SJCRH30 (cell line): ENCODE data around the gene AGAP1. TPM values are rescaled to one million over a fixed set of nuclear protein-coding genes. Genes with fewer than 3 reads are reported as not detected.
A peak's percentile ranks its signal among the peaks of the same experiment; 100 is the strongest.

Experiments used
- DNase-seq, 2 experiments: peaks; one replicate each; pipeline ENCODE4 v3.0.0-alpha.2; 2015 to 2020
- H3K27ac ChIP-seq: fragments of 250-450 bp; sonication (Bioruptor Pico); 2 replicates; pipeline ENCODE4 v1.5.1; 2020; ENCODE audit warnings: mild to moderate bottlenecking, moderate library complexity
- H3K27me3 ChIP-seq: fragments of 250-450 bp; sonication (Bioruptor Pico); 2 replicates; pipeline ENCODE4 v1.5.1; 2020; ENCODE audit warnings: mild to moderate bottlenecking, moderate library complexity
- H3K36me3 ChIP-seq: fragments of 250-450 bp; sonication (Bioruptor Pico); 2 replicates; pipeline ENCODE4 v1.5.1; 2020; ENCODE audit warnings: mild to moderate bottlenecking, moderate library complexity
- H3K4me1 ChIP-seq: fragments of 250-450 bp; sonication (Bioruptor Pico); 2 replicates; pipeline ENCODE4 v1.5.1; 2020; ENCODE audit warnings: mild to moderate bottlenecking, moderate library complexity
- H3K4me3 ChIP-seq: fragments of 250-450 bp; sonication (Bioruptor Pico); 2 replicates; pipeline ENCODE4 v1.5.1; 2020; ENCODE audit warnings: mild to moderate bottlenecking, moderate library complexity
- H3K9me3 ChIP-seq: fragments of 250-450 bp; sonication (Bioruptor Pico); replicated peaks from 2 replicates; pipeline ENCODE4 v1.5.1; 2020; ENCODE audit warnings: mild to moderate bottlenecking, moderate library complexity
- total RNA-seq: library from RNA; depleted of rRNA; stranded (reverse); fragments of >200 nt; shearing (Covaris generic); gene quantifications from 2 replicates; pipeline ENCODE4 v1.2.3, GENCODE V29; 2014

The AGAP1 gene
- total RNA-seq, 1 experiment from 2014 or later, result 27.8 TPM

GRCh38 chr2:236165842-236166795 is 672.3 kb downstream of the AGAP1 start:
- H3K4me3 ChIP-seq, result peak overlapping the region; percentile 84
- no peak overlapping the region; the same call in 1 of the 2 replicates for H3K27ac ChIP-seq
- no peak for DNase-seq
- peaks cover 17% of the 10 kb centered on the region for H3K36me3 ChIP-seq
- no peaks in the 10 kb centered on the region for H3K27me3 ChIP-seq
- no peaks in the 10 kb centered on the region for H3K9me3 ChIP-seq
- H3K4me1 ChIP-seq, result peaks cover 7% of the 10 kb centered on the region; the same call in 1 of the 2 replicates

DNA sequence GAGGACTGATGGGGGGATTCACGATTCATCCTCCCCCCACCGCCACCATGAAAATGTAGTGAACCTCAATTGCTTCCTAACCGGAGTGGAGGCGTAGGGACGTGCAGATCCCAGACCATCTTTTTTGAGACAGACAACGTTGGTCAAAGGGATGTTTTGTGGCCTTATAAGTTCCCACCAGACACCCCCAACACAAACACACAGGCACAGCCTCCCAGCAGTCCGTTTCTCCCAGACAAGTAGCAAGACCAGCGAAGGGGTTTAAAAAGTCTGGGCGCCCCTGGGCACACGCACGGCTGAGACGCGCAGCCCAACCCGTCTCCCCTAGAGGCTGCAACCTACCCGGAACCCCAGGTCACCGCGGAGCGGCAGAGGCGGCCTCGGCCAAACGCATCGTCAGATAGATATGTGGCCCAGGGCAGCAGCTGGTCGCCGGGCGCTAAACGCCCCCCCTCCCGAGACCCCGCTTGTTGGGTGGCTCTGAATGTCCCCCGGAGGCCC is 673.0 kb downstream of the AGAP1 start:
- Histone ChIP-seq H3K27ac (peak overlapping the region; percentile 58), H3K36me3 (peaks cover 17% of the 10 kb centered on the region), H3K9me3 (no peaks in the 10 kb centered on the region), H3K4me1 (peaks cover 7% of the 10 kb centered on the region; the same call in 1 of the 2 replicates), H3K27me3 (no peaks in the 10 kb centered on the region), H3K4me3 (peak overlapping the region; percentile 84)
- no peak for DNase-seq

- DNase-seq, result peak; percentile 82 to 83
- Histone ChIP-seq H3K36me3 (peaks cover 15% of the 10 kb centered on the region), H3K27ac (peak overlapping the region; percentile 58), H3K9me3 (no peaks in the 10 kb centered on the region), H3K27me3 (no peaks in the 10 kb centered on the region), H3K4me1 (peaks cover 12% of the 10 kb centered on the region), H3K4me3 (peak overlapping the region; percentile 84)
These were observed 673.7 kb downstream of the AGAP1 start for GRCh38 chr2:236167297-236168109.

DNA sequence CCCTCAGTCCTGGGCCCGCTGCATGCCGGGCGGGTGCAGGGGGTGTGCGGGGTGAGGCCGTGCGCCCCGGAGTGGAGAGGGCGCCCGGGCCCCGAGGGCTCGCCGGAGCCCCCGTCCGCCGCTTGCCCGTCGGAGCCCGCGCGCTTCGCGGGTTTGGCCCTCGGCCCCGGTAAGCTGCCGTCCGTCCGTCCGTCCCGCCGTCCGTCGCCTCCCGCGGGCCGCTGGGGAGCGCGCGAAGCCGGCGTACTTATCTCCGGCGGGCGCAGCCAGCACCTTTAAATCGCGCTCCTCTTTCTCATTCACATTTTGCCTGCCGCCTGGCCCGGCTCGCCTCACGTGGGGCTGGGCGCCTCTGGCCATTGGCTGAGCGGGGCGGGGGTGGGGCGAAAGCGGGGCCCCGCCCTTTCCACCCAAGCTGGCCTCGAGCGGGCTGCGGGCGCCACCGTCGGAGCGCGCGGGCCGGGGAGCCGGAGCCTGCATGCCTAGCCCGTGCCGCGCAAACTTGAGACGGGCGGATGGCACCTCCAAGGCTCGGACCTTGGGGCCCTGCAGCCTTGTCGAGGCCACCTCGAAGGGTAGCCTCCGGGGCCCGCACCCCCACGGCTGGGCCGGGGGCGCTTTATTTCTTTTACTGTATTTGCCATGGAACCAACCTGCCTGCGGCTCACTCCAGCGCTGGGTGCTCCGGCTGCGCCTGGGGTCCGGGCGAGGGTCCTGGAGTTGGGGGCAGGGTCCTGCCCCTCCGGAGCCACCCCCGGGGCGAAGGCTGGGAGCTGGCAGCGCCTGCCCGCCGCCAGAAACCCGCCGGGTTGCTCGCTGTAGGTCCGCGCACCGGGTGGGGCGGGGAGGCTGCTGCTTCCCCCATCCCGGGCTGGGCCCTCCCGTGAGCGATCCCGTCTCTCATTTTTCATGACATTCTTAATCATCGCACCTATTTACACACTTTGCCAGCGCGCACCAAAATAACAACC is 674.6 kb downstream of the AGAP1 start, which contains the start of gene GBX2:
TSS of gene GBX2 (minus strand) at position 277 of the 971 bp plus-strand sequence. CDS start 415 bp downstream, outside the sequence.
- H3K36me3 ChIP-seq, result peaks cover 15% of the 10 kb centered on the region
- no peaks in the 10 kb centered on the region for H3K27me3 ChIP-seq
- peak within 1 kb of the TSS; percentile 58 for H3K27ac ChIP-seq
- DNase-seq, result peak; percentile 89 to 95
- H3K9me3 ChIP-seq, result no peaks in the 10 kb centered on the region
- H3K4me3 ChIP-seq, result peak within 1 kb of the TSS; percentile 84
- peaks cover 12% of the 10 kb centered on the region for H3K4me1 ChIP-seq

- Histone ChIP-seq H3K9me3 (no peaks in the 10 kb centered on the region), H3K27me3 (no peaks in the 10 kb centered on the region), H3K4me3 (no peak overlapping the region), H3K27ac (no peak overlapping the region), H3K36me3 (peaks cover 15% of the 10 kb centered on the region), H3K4me1 (peaks cover 12% of the 10 kb centered on the region)
- no peak for DNase-seq
These were observed 675.4 kb downstream of the AGAP1 start for GRCh38 chr2:236169151-236169721.

DNA sequence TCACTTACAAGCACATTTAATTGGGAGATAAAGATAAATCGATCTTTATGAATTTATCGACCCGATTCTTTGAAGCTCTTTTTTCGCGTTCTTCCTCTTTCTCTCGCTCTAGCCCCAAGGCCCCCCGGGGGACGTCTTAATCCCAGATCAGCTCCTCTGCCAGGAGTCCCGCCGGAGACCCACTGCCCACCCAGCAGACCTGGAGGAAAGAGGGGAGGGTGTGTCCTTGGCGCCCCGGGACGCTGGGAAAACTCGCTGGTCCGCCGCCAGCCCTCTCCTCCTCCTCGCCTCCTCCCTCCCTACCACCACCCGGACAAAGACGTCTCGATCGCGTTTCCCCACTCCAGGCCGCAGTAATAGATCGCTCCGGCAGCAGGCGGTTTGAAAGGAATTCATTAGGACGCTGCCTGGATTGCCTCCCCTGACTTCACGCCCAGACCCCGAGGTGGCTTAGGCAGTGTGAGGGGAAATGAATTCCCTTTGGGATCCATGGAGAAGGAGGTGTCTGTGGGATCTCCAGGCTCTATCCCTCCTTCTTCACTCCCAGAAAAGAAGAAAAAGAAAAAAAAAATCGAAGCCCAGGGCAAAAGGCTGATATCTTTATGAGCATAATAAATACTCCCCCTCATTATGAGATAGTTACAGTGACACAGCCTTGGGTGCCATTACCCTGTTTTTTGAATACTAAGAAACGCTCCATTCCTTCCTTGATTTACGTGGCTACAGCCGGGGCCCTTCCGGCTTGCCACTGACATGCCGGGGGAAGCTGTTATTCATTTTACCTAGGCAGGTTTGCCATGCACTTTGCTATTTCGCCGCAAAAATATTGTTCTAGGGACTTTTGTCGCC is 676.1 kb downstream of the AGAP1 start:
- H3K27me3 ChIP-seq, result no peaks in the 10 kb centered on the region
- H3K4me3 ChIP-seq, result no peak overlapping the region
- no peak for DNase-seq
- H3K4me1 ChIP-seq, result peaks cover 20% of the 10 kb centered on the region
- H3K36me3 ChIP-seq, result peaks cover 11% of the 10 kb centered on the region
- no peaks in the 10 kb centered on the region for H3K9me3 ChIP-seq
- H3K27ac ChIP-seq, result peak overlapping the region; percentile 95

- Histone ChIP-seq H3K4me3 (peak overlapping the region; percentile 53), H3K36me3 (peaks cover 4% of the 10 kb centered on the region; the same call in 1 of the 2 replicates), H3K4me1 (peaks cover 22% of the 10 kb centered on the region), H3K9me3 (no peaks in the 10 kb centered on the region), H3K27me3 (no peaks in the 10 kb centered on the region), H3K27ac (peak overlapping the region; percentile 95)
- DNase-seq, result no peak
These were observed 676.8 kb downstream of the AGAP1 start for GRCh38 chr2:236170590-236171165.

- H3K9me3 ChIP-seq, result no peaks in the 10 kb centered on the region
- peak; percentile 94 to 97 for DNase-seq
- H3K36me3 ChIP-seq, result no peaks in the 10 kb centered on the region; the same call in 1 of the 2 replicates
- H3K4me3 ChIP-seq, result peak overlapping the region; percentile 53
- H3K27me3 ChIP-seq, result no peaks in the 10 kb centered on the region
- peak overlapping the region; percentile 95 for H3K27ac ChIP-seq
- peaks cover 22% of the 10 kb centered on the region for H3K4me1 ChIP-seq
These were observed 677.4 kb downstream of the AGAP1 start for GRCh38 chr2:236171181-236171679.

DNA sequence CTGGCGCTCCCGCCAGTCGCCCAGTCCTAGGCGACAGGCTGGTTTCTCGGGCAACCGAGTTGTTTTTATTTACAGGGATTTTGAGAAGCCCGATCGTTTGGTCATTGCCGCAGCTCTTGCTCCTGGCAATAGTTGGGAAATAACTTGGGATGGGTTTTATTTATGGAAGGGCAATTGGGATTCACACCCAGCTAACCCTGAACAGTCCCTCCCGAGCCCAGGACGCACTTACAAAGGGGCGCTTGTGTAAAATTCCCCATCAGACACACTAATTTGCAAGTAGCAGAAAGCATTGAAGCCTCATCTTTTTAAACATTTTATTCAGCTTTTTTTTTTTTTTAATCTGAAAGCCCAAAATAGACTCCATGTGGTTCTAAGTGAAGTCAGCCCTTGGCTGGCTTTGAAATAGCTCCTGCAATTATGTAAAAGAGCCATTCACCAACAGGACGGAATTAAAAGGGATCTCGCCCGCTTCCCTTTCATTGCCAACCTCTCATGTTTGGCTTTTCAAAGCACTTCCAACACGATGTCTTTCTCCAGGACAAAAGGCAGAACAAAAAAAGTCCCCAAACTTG is 677.9 kb downstream of the AGAP1 start:
- Histone ChIP-seq H3K27me3 (no peaks in the 10 kb centered on the region), H3K4me3 (peak overlapping the region; percentile 53), H3K27ac (peak overlapping the region; percentile 95), H3K4me1 (peaks cover 22% of the 10 kb centered on the region), H3K9me3 (no peaks in the 10 kb centered on the region), H3K36me3 (no peaks in the 10 kb centered on the region; the same call in 1 of the 2 replicates)
- DNase-seq, result no peak

DNA sequence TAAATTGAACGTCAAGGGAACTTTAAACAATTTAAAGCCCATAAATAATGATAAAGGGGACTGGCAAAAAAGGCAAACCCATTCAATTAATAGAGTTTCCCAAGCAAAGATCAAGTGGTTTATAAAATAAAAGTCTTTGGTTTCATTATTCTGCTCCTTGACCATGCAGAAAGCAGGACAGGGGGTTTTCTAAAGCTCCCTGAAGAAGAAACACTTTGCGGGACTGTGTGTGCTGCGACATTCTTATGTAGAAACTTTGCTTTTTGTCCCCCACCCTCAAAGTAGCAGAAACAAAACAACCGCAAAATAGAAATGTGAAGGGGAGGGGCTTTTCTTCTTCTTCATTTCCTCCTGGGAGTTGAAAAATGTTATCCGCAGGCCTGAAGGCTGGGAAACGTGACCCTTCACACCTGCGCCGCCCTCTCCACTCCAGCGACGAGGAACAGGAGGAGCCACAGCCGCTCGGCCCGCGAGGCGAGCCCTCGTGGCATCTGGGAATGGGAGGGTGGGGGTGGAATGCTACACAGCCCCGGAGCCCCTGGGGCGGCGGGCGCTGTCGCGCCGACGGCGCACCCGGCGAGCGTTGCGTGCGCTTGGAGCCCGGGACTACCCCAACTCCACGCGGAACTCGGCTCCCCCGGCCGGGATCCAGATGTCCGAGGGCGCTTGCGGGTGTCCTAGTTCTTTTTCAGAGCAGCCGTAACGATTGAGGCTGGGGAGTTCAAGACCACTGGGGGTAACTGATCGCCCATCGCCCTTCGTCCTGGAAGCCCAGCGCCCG is 678.6 kb downstream of the AGAP1 start:
- peaks cover 22% of the 10 kb centered on the region for H3K4me1 ChIP-seq
- H3K36me3 ChIP-seq, result no peaks in the 10 kb centered on the region; the same call in 1 of the 2 replicates
- H3K9me3 ChIP-seq, result no peaks in the 10 kb centered on the region
- no peak for DNase-seq
- H3K4me3 ChIP-seq, result peak overlapping the region; percentile 53
- H3K27ac ChIP-seq, result peak overlapping the region; percentile 95
- H3K27me3 ChIP-seq, result no peaks in the 10 kb centered on the region

DNA sequence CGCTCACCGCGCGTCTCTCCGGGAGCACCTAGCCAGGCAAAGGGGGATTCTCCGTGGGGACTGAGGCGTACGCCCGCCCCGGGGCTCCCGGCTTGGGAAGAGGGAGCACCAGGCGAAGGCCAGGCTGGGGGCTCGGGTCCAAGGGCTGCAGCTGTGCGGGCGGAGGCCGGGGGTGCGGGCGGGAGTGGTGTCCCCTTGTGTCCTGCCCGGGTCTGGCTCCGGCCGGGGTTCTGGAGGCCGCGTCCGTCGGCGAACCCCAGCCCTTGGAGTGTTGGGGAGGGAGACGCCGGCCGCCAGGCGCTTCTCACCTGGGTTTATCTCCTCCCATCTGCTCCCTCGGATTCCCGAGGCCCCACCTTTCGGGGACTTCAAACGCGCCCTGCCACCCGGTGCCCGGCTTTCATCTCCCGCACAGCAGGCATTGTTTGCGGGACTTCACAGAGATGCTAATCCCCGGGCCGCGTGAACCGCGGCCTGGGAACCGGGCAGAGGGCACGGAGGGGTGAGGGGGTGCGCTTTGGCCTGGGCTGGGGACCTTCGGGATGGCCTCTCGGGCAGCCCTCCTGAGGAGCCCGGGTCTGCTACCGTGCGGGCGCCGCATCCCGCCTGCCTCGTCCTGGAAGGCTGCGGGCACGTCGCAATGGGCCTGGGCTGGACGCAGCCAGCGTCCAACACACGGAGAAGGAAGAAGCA is 679.3 kb downstream of the AGAP1 start:
- Histone ChIP-seq H3K36me3 (no peaks in the 10 kb centered on the region; the same call in 1 of the 2 replicates), H3K4me3 (no peak overlapping the region), H3K27me3 (no peaks in the 10 kb centered on the region), H3K4me1 (peaks cover 22% of the 10 kb centered on the region), H3K9me3 (no peaks in the 10 kb centered on the region), H3K27ac (no peak overlapping the region)
- no peak for DNase-seq
